GM21786 (cell line): ENCODE measurements around the gene TMEM131.

ENCODE experiments used
- ATAC-seq: cut with Tn5 transposase; IDR thresholded peaks from one replicate; pipeline ENCODE4 v1.9.1; 2021; ENCODE audit not compliant: unreplicated experiment

The TMEM131 gene

GRCh38 chr2:97992836-97993825 is 2.6 kb downstream of the TMEM131 start:
- ATAC-seq, result no peak

GRCh38 chr2:97991081-97991856 is 4.5 kb downstream of the TMEM131 start:
- ATAC-seq, result no peak

GRCh38 chr2:97988722-97989121 is 7.0 kb downstream of the TMEM131 start:
- ATAC-seq, result no peak

- no peak for ATAC-seq
Measured at GRCh38 chr2:97985998-97986397, 9.8 kb downstream of the TMEM131 start.

GRCh38 chr2:97983698-97984097 is 12.1 kb downstream of the TMEM131 start:
- no peak for ATAC-seq

GRCh38 chr2:97983134-97983533 is 12.6 kb downstream of the TMEM131 start:
- ATAC-seq, result no peak

GRCh38 chr2:97982621-97983020 is 13.1 kb downstream of the TMEM131 start:
- no peak for ATAC-seq

- no peak for ATAC-seq
Measured at GRCh38 chr2:97981961-97982360, 13.8 kb downstream of the TMEM131 start.

- no peak for ATAC-seq
Measured at GRCh38 chr2:97979904-97980303, 15.8 kb downstream of the TMEM131 start.

GRCh38 chr2:97974471-97974870 is 21.3 kb downstream of the TMEM131 start:
- no peak for ATAC-seq

GRCh38 chr2:97970293-97971060 is 25.3 kb downstream of the TMEM131 start:
- no peak for ATAC-seq

GRCh38 chr2:97969081-97970067 is 26.4 kb downstream of the TMEM131 start:
- no peak for ATAC-seq

GRCh38 chr2:97967931-97968627 is 27.7 kb downstream of the TMEM131 start:
- ATAC-seq, result no peak

GRCh38 chr2:97967216-97967592 is 28.5 kb downstream of the TMEM131 start:
- no peak for ATAC-seq

- no peak for ATAC-seq
Measured at GRCh38 chr2:97966545-97967215, 29.1 kb downstream of the TMEM131 start.

GRCh38 chr2:97965116-97965515 is 30.6 kb downstream of the TMEM131 start:
- ATAC-seq, result no peak

- ATAC-seq, result no peak
Measured at GRCh38 chr2:97963880-97964279, 31.9 kb downstream of the TMEM131 start.

GRCh38 chr2:97963079-97963406 is 32.7 kb downstream of the TMEM131 start:
- peak; percentile 40 for ATAC-seq

- ATAC-seq, result no peak
Measured at GRCh38 chr2:97961534-97961933, 34.2 kb downstream of the TMEM131 start.
